ENCODE results near the gene LRG1. TPM values are rescaled to one million over a fixed set of nuclear protein-coding genes. Genes with fewer than 3 reads are reported as not detected.

LRG1 gene
- total and polyA plus RNA-seq, 2 of the 13 experiments (the other 11 are each of a cell fraction or from before 2014, with no cell fraction given), result 12.0 to 39.3 TPM

GRCh38 chr19:4531562-4532165, 8.2 kb downstream of the LRG1 start (continued):
- TF ChIP-seq ZNF430 (CRISPR knock-in tag; IDR thresholded peaks at IDR 0.05), result peak; percentile 96
- TF ChIP-seq AGO2 (optimal IDR thresholded peaks at IDR 0.05; ENCODE audit: low read depth, low read length), result no peak
- 0 out of 2 replicates have a peak, but pooled peaks have one; percentile 37 for TF ChIP-seq REL (CRISPR knock-in tag; conservative IDR thresholded peaks at IDR 0.05)
- no peak for TF ChIP-seq POGZ (CRISPR knock-in tag; IDR thresholded peaks at IDR 0.05)
- TF ChIP-seq MAFG (CRISPR knock-in tag; IDR thresholded peaks at IDR 0.05), result no peak
- TF ChIP-seq ZNF354B (CRISPR knock-in tag; IDR thresholded peaks at IDR 0.05), result no peak
- TF ChIP-seq NCOR1 (IDR thresholded peaks at IDR 0.05; ENCODE audit: borderline replicate concordance, low read length), result no peak
- TF ChIP-seq, protein P1, sequence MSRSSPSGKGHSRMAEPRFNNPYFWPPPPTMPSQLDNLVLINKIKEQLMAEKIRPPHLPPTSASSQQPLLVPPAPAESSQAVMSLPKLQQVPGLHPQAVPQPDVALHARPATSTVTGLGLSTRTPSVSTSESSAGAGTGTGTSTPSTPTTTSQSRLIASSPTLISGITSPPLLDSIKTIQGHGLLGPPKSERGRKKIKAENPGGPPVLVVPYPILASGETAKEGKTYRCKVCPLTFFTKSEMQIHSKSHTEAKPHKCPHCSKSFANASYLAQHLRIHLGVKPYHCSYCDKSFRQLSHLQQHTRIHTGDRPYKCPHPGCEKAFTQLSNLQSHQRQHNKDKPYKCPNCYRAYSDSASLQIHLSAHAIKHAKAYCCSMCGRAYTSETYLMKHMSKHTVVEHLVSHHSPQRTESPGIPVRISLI (CRISPR knock-in tag; IDR thresholded peaks at IDR 0.05; ENCODE audit: borderline replicate concordance), result peak; percentile 21; the same call in 1 of the 2 replicates
- TF ChIP-seq KDM2A (CRISPR knock-in tag; IDR thresholded peaks at IDR 0.05; ENCODE audit: borderline replicate concordance, low read depth), result peak; percentile 66; the same call in 1 of the 2 replicates
- peak; percentile 82 for TF ChIP-seq RXRB (CRISPR knock-in tag; IDR thresholded peaks at IDR 0.05; ENCODE audit: borderline replicate concordance)
- TF ChIP-seq, protein P2, sequence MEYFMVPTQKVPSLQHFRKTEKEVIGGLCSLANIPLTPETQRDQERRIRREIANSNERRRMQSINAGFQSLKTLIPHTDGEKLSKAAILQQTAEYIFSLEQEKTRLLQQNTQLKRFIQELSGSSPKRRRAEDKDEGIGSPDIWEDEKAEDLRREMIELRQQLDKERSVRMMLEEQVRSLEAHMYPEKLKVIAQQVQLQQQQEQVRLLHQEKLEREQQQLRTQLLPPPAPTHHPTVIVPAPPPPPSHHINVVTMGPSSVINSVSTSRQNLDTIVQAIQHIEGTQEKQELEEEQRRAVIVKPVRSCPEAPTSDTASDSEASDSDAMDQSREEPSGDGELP (IDR thresholded peaks at IDR 0.05; ENCODE audit: borderline replicate concordance, low read depth), result peak; percentile 26; the same call in 1 of the 2 replicates
- 0 out of 2 replicates have a peak, but pooled peaks have one; percentile 7 for TF ChIP-seq ZNF629 (CRISPR knock-in tag; conservative IDR thresholded peaks at IDR 0.05)
- TF ChIP-seq ZNF343 (CRISPR knock-in tag; IDR thresholded peaks at IDR 0.05), result 0 out of 2 replicates have a peak, but pooled peaks have one; percentile 66
- TF ChIP-seq ZNF777 (CRISPR knock-in tag; IDR thresholded peaks at IDR 0.05), result no peak
- TF ChIP-seq, protein P3, sequence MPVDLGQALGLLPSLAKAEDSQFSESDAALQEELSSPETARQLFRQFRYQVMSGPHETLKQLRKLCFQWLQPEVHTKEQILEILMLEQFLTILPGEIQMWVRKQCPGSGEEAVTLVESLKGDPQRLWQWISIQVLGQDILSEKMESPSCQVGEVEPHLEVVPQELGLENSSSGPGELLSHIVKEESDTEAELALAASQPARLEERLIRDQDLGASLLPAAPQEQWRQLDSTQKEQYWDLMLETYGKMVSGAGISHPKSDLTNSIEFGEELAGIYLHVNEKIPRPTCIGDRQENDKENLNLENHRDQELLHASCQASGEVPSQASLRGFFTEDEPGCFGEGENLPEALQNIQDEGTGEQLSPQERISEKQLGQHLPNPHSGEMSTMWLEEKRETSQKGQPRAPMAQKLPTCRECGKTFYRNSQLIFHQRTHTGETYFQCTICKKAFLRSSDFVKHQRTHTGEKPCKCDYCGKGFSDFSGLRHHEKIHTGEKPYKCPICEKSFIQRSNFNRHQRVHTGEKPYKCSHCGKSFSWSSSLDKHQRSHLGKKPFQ (CRISPR knock-in tag; IDR thresholded peaks at IDR 0.05; ENCODE audit: insufficient replicate concordance), result no peak
- TF ChIP-seq, protein P4, sequence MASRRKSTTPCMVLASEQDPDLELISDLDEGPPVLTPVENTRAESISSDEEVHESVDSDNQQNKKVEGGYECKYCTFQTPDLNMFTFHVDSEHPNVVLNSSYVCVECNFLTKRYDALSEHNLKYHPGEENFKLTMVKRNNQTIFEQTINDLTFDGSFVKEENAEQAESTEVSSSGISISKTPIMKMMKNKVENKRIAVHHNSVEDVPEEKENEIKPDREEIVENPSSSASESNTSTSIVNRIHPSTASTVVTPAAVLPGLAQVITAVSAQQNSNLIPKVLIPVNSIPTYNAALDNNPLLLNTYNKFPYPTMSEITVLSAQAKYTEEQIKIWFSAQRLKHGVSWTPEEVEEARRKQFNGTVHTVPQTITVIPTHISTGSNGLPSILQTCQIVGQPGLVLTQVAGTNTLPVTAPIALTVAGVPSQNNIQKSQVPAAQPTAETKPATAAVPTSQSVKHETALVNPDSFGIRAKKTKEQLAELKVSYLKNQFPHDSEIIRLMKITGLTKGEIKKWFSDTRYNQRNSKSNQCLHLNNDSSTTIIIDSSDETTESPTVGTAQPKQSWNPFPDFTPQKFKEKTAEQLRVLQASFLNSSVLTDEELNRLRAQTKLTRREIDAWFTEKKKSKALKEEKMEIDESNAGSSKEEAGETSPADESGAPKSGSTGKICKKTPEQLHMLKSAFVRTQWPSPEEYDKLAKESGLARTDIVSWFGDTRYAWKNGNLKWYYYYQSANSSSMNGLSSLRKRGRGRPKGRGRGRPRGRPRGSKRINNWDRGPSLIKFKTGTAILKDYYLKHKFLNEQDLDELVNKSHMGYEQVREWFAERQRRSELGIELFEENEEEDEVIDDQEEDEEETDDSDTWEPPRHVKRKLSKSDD (CRISPR knock-in tag; IDR thresholded peaks at IDR 0.05; ENCODE audit: low read depth), result 0 out of 2 replicates have a peak, but pooled peaks have one; percentile 59
- peak; percentile 75; the same call in 1 of the 2 replicates for TF ChIP-seq ZC3H13 (CRISPR knock-in tag; IDR thresholded peaks at IDR 0.05)
- TF ChIP-seq ZBTB26 (CRISPR knock-in tag; IDR thresholded peaks at IDR 0.05; ENCODE audit: borderline replicate concordance), result peak; percentile 67; the same call in 1 of the 2 replicates
- TF ChIP-seq ZNF552 (CRISPR knock-in tag; IDR thresholded peaks at IDR 0.05; ENCODE audit: borderline replicate concordance), result peak; percentile 66; the same call in 1 of the 2 replicates
- TF ChIP-seq NFKBIZ (CRISPR knock-in tag; IDR thresholded peaks at IDR 0.05), result no peak
- peak; percentile 57; the same call in 1 of the 2 replicates for TF ChIP-seq ZNF776 (CRISPR knock-in tag; IDR thresholded peaks at IDR 0.05)
- peak; percentile 52; the same call in 1 of the 2 replicates for TF ChIP-seq ZNF317 (CRISPR knock-in tag; IDR thresholded peaks at IDR 0.05)
- TF ChIP-seq FOXK2 (IDR thresholded peaks at IDR 0.05), result peak; percentile 79
